Measurements from ENCODE around the gene SLC22A1.
"Not testable (repeated sequence)": the region's sequence is repeated elsewhere in the genome, so short reads cannot be mapped to it uniquely, and the experiment has no call there.

Gene SLC22A1

GRCh38 chr6:160138839-160139419 lies 17.3 kb downstream of the SLC22A1 start:
- no peak overlapping the region for H3K27ac ChIP-seq (ENCODE audit: extremely low read depth, low read depth, low read length)
- no peak overlapping the region for H3K4me3 ChIP-seq (ENCODE audit: low read depth, low read length)
- no peaks in the 10 kb centered on the region for H3K9me3 ChIP-seq (ENCODE audit: control insufficient read depth, insufficient read depth, low read depth, low read length)
- TF ChIP-seq ZNF768 (tag by site-specific recombination; IDR thresholded peaks at IDR 0.05) (0 out of 2 replicates have a peak, but pooled peaks have one; percentile 28), ZNF23 (tag by site-specific recombination; IDR thresholded peaks at IDR 0.05; ENCODE audit: borderline replicate concordance) (no peak), ZNF341 (tag by site-specific recombination; IDR thresholded peaks at IDR 0.05; ENCODE audit: low read depth) (peak; percentile 51; the same call in 1 of the 2 replicates)
- ChIA-PET POLR2A (no interaction called here), CTCF (interaction anchor here (0.5 to 3.5 kb wide), 36 partner anchors 9 to 1518 kb away, joined by 3 to 43 read pairs (median 4); partner anchors contain the start of gene SLC22A1)
- H3K36me3 ChIP-seq (ENCODE audit: control insufficient read depth in 2 of 2, insufficient read depth in 1 of 2, low read length in 2 of 2) = no peaks in the 10 kb centered on the region
- no peaks in the 10 kb centered on the region for H3K4me1 ChIP-seq (ENCODE audit: control insufficient read depth, insufficient read depth, low read length)

- Histone ChIP-seq H3K27ac (ENCODE audit: extremely low read depth, low read depth, low read length) (no peak overlapping the region), H3K9me3 (ENCODE audit: control insufficient read depth, insufficient read depth, low read depth, low read length) (no peaks in the 10 kb centered on the region), H3K4me1 (ENCODE audit: control insufficient read depth, insufficient read depth, low read length) (no peaks in the 10 kb centered on the region), H3K4me3 (ENCODE audit: low read depth, low read length) (no peak overlapping the region), H3K36me3 (ENCODE audit: control insufficient read depth in 2 of 2, insufficient read depth in 1 of 2, low read length in 2 of 2) (no peaks in the 10 kb centered on the region)
- ChIA-PET POLR2A (no interaction called here), CTCF (interaction anchor here (1.2 to 3.5 kb wide), 4 partner anchors 8 to 316 kb away, joined by 3 to 43 read pairs (median 8); partner anchors contain the start of gene SLC22A1)
- TF ChIP-seq ZNF24 (tag by site-specific recombination; IDR thresholded peaks at IDR 0.05) (no peak), ZNF76 (tag by site-specific recombination; IDR thresholded peaks at IDR 0.05; ENCODE audit: borderline replicate concordance, low read depth) (no peak), SP3 (tag by site-specific recombination; IDR thresholded peaks at IDR 0.05) (no peak), EGR2 (tag by site-specific recombination; IDR thresholded peaks at IDR 0.05; ENCODE audit: low read depth) (no peak)
- TF ChIP-seq, protein P1, sequence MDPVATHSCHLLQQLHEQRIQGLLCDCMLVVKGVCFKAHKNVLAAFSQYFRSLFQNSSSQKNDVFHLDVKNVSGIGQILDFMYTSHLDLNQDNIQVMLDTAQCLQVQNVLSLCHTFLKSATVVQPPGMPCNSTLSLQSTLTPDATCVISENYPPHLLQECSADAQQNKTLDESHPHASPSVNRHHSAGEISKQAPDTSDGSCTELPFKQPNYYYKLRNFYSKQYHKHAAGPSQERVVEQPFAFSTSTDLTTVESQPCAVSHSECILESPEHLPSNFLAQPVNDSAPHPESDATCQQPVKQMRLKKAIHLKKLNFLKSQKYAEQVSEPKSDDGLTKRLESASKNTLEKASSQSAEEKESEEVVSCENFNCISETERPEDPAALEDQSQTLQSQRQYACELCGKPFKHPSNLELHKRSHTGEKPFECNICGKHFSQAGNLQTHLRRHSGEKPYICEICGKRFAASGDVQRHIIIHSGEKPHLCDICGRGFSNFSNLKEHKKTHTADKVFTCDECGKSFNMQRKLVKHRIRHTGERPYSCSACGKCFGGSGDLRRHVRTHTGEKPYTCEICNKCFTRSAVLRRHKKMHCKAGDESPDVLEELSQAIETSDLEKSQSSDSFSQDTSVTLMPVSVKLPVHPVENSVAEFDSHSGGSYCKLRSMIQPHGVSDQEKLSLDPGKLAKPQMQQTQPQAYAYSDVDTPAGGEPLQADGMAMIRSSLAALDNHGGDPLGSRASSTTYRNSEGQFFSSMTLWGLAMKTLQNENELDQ (tag by site-specific recombination; IDR thresholded peaks at IDR 0.05; ENCODE audit: low read depth) = no peak
- TF ChIP-seq, protein P2, sequence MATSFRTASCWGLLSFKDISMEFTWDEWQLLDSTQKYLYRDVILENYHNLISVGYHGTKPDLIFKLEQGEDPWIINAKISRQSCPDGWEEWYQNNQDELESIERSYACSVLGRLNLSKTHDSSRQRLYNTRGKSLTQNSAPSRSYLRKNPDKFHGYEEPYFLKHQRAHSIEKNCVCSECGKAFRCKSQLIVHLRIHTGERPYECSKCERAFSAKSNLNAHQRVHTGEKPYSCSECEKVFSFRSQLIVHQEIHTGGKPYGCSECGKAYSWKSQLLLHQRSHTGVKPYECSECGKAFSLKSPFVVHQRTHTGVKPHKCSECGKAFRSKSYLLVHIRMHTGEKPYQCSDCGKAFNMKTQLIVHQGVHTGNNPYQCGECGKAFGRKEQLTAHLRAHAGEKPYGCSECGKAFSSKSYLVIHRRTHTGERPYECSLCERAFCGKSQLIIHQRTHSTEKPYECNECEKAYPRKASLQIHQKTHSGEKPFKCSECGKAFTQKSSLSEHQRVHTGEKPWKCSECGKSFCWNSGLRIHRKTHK (tag by site-specific recombination; IDR thresholded peaks at IDR 0.05) = no peak
These were observed 17.8 kb downstream of the SLC22A1 start for GRCh38 chr6:160139420-160139851.

GRCh38 chr6:160140493-160140892 lies 18.9 kb downstream of the SLC22A1 start:
- H3K4me3 ChIP-seq (ENCODE audit: low read depth, low read length); H3K36me3 ChIP-seq (ENCODE audit: control insufficient read depth in 2 of 2, insufficient read depth in 1 of 2, low read length in 2 of 2); H3K27ac ChIP-seq (ENCODE audit: extremely low read depth, low read depth, low read length); H3K4me1 ChIP-seq (ENCODE audit: control insufficient read depth, insufficient read depth, low read length); H3K9me3 ChIP-seq (ENCODE audit: control insufficient read depth, insufficient read depth, low read depth, low read length); POLR2A ChIA-PET: not testable (repeated sequence)
- CTCF ChIA-PET = interaction anchor here (0.6 to 1.7 kb wide), 3 partner anchors 11 to 315 kb away, joined by 3 to 12 read pairs (median 4); no protein-coding TSS in a partner anchor

DNA sequence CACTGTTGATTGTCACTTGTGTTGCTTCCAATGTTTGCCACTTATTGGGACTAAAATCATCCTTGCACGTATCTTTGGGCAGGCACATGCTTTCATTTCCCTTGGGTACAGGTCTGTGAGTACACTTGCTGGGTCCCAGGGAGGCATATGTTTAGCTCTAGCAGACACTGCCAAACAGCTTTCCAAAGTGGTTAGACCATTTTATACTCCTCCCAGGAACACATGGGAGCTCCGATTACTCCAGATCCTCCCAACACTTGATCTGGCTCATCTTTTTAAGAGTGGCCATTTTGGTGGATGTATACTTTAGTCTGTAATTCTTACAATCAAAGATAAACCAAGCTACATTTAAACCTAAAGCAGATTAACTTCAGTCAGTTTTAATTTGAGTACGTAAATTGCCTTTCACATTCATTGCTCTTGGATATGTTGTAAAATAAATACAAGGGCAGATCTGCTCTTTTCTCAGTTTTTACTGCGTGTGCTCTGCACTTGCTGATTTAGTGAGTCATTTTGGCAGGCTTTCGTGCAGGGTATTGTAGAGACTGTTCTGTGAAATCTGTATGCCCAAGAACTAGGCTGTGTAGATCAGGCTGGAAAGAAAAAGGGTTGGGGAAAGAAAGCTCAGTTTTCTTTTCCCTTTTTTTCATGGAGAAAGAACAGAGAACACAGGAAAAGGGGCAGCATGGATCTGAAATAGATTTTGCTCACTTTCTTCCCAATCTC lies 19.5 kb downstream of the SLC22A1 start:
- TF ChIP-seq FEZF1 (tag by site-specific recombination; IDR thresholded peaks at IDR 0.05) = peak; percentile 18; the same call in 1 of the 2 replicates
- no peak for TF ChIP-seq ZSCAN16 (tag by site-specific recombination; IDR thresholded peaks at IDR 0.05)
- TF ChIP-seq ZNF221 (tag by site-specific recombination; IDR thresholded peaks at IDR 0.05; ENCODE audit: borderline replicate concordance) = no peak
- no peak for TF ChIP-seq OSR2 (tag by site-specific recombination; IDR thresholded peaks at IDR 0.05)
- TF ChIP-seq ZNF48 (tag by site-specific recombination; IDR thresholded peaks at IDR 0.05) = no peak
- no peak for TF ChIP-seq MEIS1 (CRISPR knock-in tag; IDR thresholded peaks at IDR 0.05; ENCODE audit: borderline replicate concordance)
- CTCF ChIA-PET = interaction anchor here (0.6 to 1.7 kb wide), 6 partner anchors 10 to 314 kb away, joined by 3 to 12 read pairs (median 3); no protein-coding TSS in a partner anchor
- H3K4me3 ChIP-seq (ENCODE audit: low read depth, low read length) = no peak overlapping the region
- no peaks in the 10 kb centered on the region for H3K9me3 ChIP-seq (ENCODE audit: control insufficient read depth, insufficient read depth, low read depth, low read length)
- no peak overlapping the region for H3K27ac ChIP-seq (ENCODE audit: extremely low read depth, low read depth, low read length)
- POLR2A ChIA-PET = no interaction called here
- H3K4me1 ChIP-seq (ENCODE audit: control insufficient read depth, insufficient read depth, low read length) = no peaks in the 10 kb centered on the region
- H3K36me3 ChIP-seq (ENCODE audit: control insufficient read depth in 2 of 2, insufficient read depth in 1 of 2, low read length in 2 of 2) = no peaks in the 10 kb centered on the region
